HEK293 (cell line): Measurements from ENCODE around the gene KLHL17.

Experiments used
- CTCF ChIA-PET: fragments of 350-600 bp; formaldehyde crosslinking; extraction: SDS; loops from one replicate; lab custom pipeline; 2021; ENCODE audit warnings: antibody characterized with exemption; lab: Yijun Ruan, JAX
- POLR2A ChIA-PET: fragments of 300-600 bp; formaldehyde crosslinking; extraction: SDS; loops from one replicate; lab custom pipeline; 2020; ENCODE audit warnings: antibody characterized with exemption, inconsistent platforms; lab: Yijun Ruan, JAX
- H3K27ac ChIP-seq: fragments of 200-500 bp; sonication (Bioruptor generic); 2 replicates; pipeline ENCODE4 v1.5.1; 2014; ENCODE audit warnings: low read depth, low read length, control low read depth, inconsistent platforms; ENCODE audit errors: extremely low read depth
- H3K36me3 ChIP-seq, 2 experiments: fragments of 200-500 bp in 1 of 2; sonication (Bioruptor generic) in 1 of 2; 1 replicate in 1 of 2; 2 replicates in 1 of 2; pipeline ENCODE4 v1.5.1; 2014 to 2017; ENCODE audit warnings: inconsistent platforms in 2 of 2, low read length in 2 of 2; ENCODE audit not compliant: control insufficient read depth in 2 of 2, insufficient read depth in 1 of 2
- H3K4me1 ChIP-seq: fragments of 200-500 bp; sonication (Bioruptor generic); 2 replicates; pipeline ENCODE4 v1.5.1; 2014; ENCODE audit warnings: mild to moderate bottlenecking, low read length, inconsistent platforms; ENCODE audit not compliant: control insufficient read depth, insufficient read depth
- H3K4me3 ChIP-seq: 2 replicates; pipeline ENCODE4 v1.5.1; 2011; ENCODE audit warnings: low read depth, mild to moderate bottlenecking, control low read depth, low read length, moderate library complexity
- H3K9me3 ChIP-seq: fragments of 200-500 bp; sonication (Bioruptor generic); 2 replicates; pipeline ENCODE4 v1.5.1; 2014; ENCODE audit warnings: low read depth, low read length, inconsistent platforms; ENCODE audit not compliant: control insufficient read depth, insufficient read depth
- GLIS2 ChIP-seq: fragments of 450-650 bp; formaldehyde crosslinking; IDR thresholded peaks from 2 replicates; pipeline ENCODE4 v1.5.1; 2016; ENCODE audit warnings: missing biosample characterization, missing genetic modification characterization
- TCF7L2 ChIP-seq: IDR thresholded peaks from 2 replicates; pipeline ENCODE4 v1.6.1; 2011; ENCODE audit warnings: low read depth, mild to moderate bottlenecking, inconsistent platforms, low read length, moderate library complexity, borderline replicate concordance
- ZBTB20 ChIP-seq: fragments of 450-650 bp; formaldehyde crosslinking; IDR thresholded peaks from 2 replicates; pipeline ENCODE4 v1.5.1; 2016; ENCODE audit warnings: missing biosample characterization, missing genetic modification characterization
- ZFP3 ChIP-seq: fragments of 450-650 bp; formaldehyde crosslinking; IDR thresholded peaks from 2 replicates; pipeline ENCODE4 v1.5.1; 2016; ENCODE audit warnings: low read depth, missing biosample characterization, missing genetic modification characterization
- ZNF10 ChIP-seq: fragments of 450-650 bp; formaldehyde crosslinking; IDR thresholded peaks from 2 replicates; pipeline ENCODE4 v1.5.1; 2017; ENCODE audit warnings: missing biosample characterization, missing genetic modification characterization
- ZNF121 ChIP-seq: fragments of 450-650 bp; formaldehyde crosslinking; IDR thresholded peaks from 2 replicates; pipeline ENCODE4 v1.5.1; 2016; ENCODE audit warnings: missing biosample characterization, missing genetic modification characterization
- ZNF16 ChIP-seq: fragments of 450-650 bp; formaldehyde crosslinking; IDR thresholded peaks from 2 replicates; pipeline ENCODE4 v1.5.1; 2016; ENCODE audit warnings: low read depth, missing biosample characterization, missing genetic modification characterization
- ZNF169 ChIP-seq: fragments of 450-650 bp; formaldehyde crosslinking; IDR thresholded peaks from 2 replicates; pipeline ENCODE4 v1.5.1; 2016; ENCODE audit warnings: missing biosample characterization, missing genetic modification characterization
- ZNF184 ChIP-seq: fragments of 450-650 bp; IDR thresholded peaks from 2 replicates; pipeline ENCODE4 v1.5.1; 2018; ENCODE audit warnings: missing biosample characterization, mild to moderate bottlenecking, missing genetic modification characterization
- ZNF521 ChIP-seq: fragments of 450-650 bp; formaldehyde crosslinking; IDR thresholded peaks from 2 replicates; pipeline ENCODE4 v1.5.1; 2017; ENCODE audit warnings: missing biosample characterization, mild to moderate bottlenecking, missing genetic modification characterization
- ZNF596 ChIP-seq: fragments of 450-650 bp; IDR thresholded peaks from 2 replicates; pipeline ENCODE4 v1.5.0; 2018; ENCODE audit warnings: missing biosample characterization, mild to moderate bottlenecking, missing genetic modification characterization, moderate library complexity
- ZNF600 ChIP-seq: fragments of 450-650 bp; formaldehyde crosslinking; IDR thresholded peaks from 2 replicates; pipeline ENCODE4 v1.5.1; 2016; ENCODE audit warnings: missing biosample characterization, missing genetic modification characterization
- ZNF626 ChIP-seq: fragments of 450-650 bp; sonication (Bioruptor Pico); formaldehyde crosslinking; IDR thresholded peaks from 2 replicates; pipeline ENCODE4 v1.5.1; 2018; ENCODE audit warnings: missing biosample characterization, missing genetic modification characterization, inconsistent platforms
- ZNF664 ChIP-seq: fragments of 450-650 bp; formaldehyde crosslinking; IDR thresholded peaks from 2 replicates; pipeline ENCODE4 v1.5.1; 2016; ENCODE audit warnings: missing biosample characterization, missing genetic modification characterization
- TF ChIP-seq, protein P1 (sequence below): fragments of 450-650 bp; formaldehyde crosslinking; IDR thresholded peaks from 2 replicates; pipeline ENCODE4 v1.5.1; 2016; ENCODE audit warnings: missing biosample characterization, missing genetic modification characterization
- TF ChIP-seq, protein P2 (sequence below): fragments of 450-650 bp; formaldehyde crosslinking; IDR thresholded peaks from 2 replicates; pipeline ENCODE4 v1.5.1; 2016; ENCODE audit warnings: missing biosample characterization, missing genetic modification characterization
- TF ChIP-seq, protein P3 (sequence below): fragments of 450-650 bp; formaldehyde crosslinking; IDR thresholded peaks from 2 replicates; pipeline ENCODE4 v1.5.1; 2016; ENCODE audit warnings: missing biosample characterization, missing genetic modification characterization
- TF ChIP-seq, protein P4 (sequence below): fragments of 450-650 bp; formaldehyde crosslinking; IDR thresholded peaks from 2 replicates; pipeline ENCODE4 v1.5.1; 2017; ENCODE audit warnings: missing biosample characterization, missing genetic modification characterization
- TF ChIP-seq, protein P5 (sequence below): fragments of 450-650 bp; formaldehyde crosslinking; IDR thresholded peaks from 2 replicates; pipeline ENCODE4 v1.5.1; 2016; ENCODE audit warnings: missing biosample characterization, missing genetic modification characterization, borderline replicate concordance
- TF ChIP-seq, protein P6 (sequence below): fragments of 450-650 bp; formaldehyde crosslinking; IDR thresholded peaks from 2 replicates; pipeline ENCODE4 v1.5.1; 2016; ENCODE audit warnings: missing biosample characterization, missing genetic modification characterization, borderline replicate concordance

The KLHL17 gene

DNA sequence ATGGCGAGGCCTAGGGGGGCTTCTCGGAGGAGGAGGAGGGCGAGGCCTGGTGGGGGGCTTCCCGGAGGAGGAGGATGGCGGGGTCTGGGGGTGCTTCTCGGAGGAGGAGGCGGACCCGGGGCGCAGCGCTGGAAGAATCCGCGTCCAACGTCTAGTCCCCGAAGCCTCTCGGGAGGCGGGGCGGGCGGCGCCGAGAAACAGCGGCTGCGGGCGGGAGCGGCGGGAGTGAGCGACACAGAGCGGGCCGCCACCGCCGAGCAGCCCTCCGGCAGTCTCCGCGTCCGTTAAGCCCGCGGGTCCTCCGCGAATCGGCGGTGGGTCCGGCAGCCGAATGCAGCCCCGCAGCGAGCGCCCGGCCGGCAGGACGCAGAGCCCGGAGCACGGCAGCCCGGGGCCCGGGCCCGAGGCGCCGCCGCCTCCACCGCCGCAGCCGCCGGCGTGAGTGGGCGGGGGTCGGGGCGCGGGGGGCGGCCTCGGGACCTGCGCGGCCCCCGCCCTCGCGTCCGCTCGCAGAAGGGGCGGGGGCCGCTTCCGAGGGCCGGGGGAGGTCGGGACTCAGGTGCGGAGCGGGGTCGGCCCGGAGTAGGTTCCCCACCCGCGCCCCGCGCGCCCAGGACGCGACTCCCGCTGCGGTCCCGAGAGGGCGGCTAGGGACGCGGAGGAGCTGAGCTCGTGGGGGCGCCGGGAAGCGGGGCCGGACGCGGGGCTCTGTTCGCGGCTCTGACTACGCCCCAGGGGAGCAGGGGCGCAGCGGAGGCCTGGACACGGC, at the start of gene KLHL17:
Gene KLHL17, plus strand, starts transcription at position 222 of the 769 bp plus-strand sequence. Its CDS starts 110 bp downstream, at position 332.
- ChIA-PET CTCF (interaction anchor here (1.3 kb wide), 1 partner anchor 54 kb away, joined by 6 read pairs; no protein-coding TSS in a partner anchor), POLR2A (interaction anchor here (1.5 kb wide), 1 partner anchor 37 kb away, joined by 5 read pairs; no protein-coding TSS in a partner anchor)
- H3K4me1 ChIP-seq = no peaks in the 10 kb centered on the region
- H3K36me3 ChIP-seq = peaks cover 3 to 59% of the 10 kb centered on the region in 2 experiments; a peak in 2 of 3 replicates
- H3K4me3 ChIP-seq = peak within 1 kb of the TSS; percentile 57
- H3K27ac ChIP-seq = peak within 1 kb of the TSS; percentile 64; the same call in 1 of the 2 replicates
- H3K9me3 ChIP-seq = no peaks in the 10 kb centered on the region
- TF ChIP-seq TCF7L2 (no peak), ZNF600 (tag by site-specific recombination) (0 out of 2 replicates have a peak, but pooled peaks have one; percentile 18), ZNF10 (tag by site-specific recombination) (no peak), ZNF521 (no peak), ZNF16 (tag by site-specific recombination) (no peak), ZNF184 (no peak), ZNF664 (no peak), ZNF596 (no peak), ZNF626 (no peak), ZFP3 (tag by site-specific recombination) (no peak), GLIS2 (peak; percentile 55; the same call in 1 of the 2 replicates), ZNF121 (tag by site-specific recombination) (no peak), ZBTB20 (tag by site-specific recombination) (peak; percentile 40; the same call in 1 of the 2 replicates), ZNF169 (tag by site-specific recombination) (no peak)
- TF ChIP-seq, protein P1, sequence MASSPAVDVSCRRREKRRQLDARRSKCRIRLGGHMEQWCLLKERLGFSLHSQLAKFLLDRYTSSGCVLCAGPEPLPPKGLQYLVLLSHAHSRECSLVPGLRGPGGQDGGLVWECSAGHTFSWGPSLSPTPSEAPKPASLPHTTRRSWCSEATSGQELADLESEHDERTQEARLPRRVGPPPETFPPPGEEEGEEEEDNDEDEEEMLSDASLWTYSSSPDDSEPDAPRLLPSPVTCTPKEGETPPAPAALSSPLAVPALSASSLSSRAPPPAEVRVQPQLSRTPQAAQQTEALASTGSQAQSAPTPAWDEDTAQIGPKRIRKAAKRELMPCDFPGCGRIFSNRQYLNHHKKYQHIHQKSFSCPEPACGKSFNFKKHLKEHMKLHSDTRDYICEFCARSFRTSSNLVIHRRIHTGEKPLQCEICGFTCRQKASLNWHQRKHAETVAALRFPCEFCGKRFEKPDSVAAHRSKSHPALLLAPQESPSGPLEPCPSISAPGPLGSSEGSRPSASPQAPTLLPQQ (tag by site-specific recombination) = peak; percentile 69
- TF ChIP-seq, protein P2, sequence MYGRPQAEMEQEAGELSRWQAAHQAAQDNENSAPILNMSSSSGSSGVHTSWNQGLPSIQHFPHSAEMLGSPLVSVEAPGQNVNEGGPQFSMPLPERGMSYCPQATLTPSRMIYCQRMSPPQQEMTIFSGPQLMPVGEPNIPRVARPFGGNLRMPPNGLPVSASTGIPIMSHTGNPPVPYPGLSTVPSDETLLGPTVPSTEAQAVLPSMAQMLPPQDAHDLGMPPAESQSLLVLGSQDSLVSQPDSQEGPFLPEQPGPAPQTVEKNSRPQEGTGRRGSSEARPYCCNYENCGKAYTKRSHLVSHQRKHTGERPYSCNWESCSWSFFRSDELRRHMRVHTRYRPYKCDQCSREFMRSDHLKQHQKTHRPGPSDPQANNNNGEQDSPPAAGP = peak; percentile 45; the same call in 1 of the 2 replicates
- TF ChIP-seq, protein P3, sequence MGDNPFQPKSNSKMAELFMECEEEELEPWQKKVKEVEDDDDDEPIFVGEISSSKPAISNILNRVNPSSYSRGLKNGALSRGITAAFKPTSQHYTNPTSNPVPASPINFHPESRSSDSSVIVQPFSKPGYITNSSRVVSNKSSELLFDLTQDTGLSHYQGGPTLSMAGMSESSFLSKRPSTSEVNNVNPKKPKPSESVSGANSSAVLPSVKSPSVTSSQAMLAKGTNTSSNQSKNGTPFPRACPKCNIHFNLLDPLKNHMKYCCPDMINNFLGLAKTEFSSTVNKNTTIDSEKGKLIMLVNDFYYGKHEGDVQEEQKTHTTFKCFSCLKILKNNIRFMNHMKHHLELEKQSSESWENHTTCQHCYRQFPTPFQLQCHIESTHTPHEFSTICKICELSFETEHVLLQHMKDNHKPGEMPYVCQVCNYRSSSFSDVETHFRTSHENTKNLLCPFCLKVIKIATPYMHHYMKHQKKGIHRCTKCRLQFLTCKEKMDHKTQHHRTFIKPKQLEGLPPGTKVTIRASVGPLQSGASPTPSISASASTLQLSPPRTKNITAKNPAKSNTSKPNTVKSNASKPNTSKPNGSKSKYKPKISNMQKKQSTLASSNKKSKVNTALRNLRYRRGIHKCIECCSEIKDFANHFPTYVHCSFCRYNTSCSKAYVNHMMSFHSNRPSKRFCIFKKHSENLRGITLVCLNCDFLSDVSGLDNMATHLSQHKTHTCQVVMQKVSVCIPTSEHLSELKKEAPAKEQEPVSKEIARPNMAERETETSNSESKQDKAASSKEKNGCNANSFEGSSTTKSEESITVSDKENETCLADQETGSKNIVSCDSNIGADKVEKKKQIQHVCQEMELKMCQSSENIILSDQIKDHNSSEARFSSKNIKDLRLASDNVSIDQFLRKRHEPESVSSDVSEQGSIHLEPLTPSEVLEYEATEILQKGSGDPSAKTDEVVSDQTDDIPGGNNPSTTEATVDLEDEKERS (tag by site-specific recombination) = no peak
- TF ChIP-seq, protein P4, sequence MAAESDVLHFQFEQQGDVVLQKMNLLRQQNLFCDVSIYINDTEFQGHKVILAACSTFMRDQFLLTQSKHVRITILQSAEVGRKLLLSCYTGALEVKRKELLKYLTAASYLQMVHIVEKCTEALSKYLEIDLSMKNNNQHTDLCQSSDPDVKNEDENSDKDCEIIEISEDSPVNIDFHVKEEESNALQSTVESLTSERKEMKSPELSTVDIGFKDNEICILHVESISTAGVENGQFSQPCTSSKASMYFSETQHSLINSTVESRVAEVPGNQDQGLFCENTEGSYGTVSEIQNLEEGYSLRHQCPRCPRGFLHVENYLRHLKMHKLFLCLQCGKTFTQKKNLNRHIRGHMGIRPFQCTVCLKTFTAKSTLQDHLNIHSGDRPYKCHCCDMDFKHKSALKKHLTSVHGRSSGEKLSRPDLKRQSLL (tag by site-specific recombination) = no peak
- TF ChIP-seq, protein P5, sequence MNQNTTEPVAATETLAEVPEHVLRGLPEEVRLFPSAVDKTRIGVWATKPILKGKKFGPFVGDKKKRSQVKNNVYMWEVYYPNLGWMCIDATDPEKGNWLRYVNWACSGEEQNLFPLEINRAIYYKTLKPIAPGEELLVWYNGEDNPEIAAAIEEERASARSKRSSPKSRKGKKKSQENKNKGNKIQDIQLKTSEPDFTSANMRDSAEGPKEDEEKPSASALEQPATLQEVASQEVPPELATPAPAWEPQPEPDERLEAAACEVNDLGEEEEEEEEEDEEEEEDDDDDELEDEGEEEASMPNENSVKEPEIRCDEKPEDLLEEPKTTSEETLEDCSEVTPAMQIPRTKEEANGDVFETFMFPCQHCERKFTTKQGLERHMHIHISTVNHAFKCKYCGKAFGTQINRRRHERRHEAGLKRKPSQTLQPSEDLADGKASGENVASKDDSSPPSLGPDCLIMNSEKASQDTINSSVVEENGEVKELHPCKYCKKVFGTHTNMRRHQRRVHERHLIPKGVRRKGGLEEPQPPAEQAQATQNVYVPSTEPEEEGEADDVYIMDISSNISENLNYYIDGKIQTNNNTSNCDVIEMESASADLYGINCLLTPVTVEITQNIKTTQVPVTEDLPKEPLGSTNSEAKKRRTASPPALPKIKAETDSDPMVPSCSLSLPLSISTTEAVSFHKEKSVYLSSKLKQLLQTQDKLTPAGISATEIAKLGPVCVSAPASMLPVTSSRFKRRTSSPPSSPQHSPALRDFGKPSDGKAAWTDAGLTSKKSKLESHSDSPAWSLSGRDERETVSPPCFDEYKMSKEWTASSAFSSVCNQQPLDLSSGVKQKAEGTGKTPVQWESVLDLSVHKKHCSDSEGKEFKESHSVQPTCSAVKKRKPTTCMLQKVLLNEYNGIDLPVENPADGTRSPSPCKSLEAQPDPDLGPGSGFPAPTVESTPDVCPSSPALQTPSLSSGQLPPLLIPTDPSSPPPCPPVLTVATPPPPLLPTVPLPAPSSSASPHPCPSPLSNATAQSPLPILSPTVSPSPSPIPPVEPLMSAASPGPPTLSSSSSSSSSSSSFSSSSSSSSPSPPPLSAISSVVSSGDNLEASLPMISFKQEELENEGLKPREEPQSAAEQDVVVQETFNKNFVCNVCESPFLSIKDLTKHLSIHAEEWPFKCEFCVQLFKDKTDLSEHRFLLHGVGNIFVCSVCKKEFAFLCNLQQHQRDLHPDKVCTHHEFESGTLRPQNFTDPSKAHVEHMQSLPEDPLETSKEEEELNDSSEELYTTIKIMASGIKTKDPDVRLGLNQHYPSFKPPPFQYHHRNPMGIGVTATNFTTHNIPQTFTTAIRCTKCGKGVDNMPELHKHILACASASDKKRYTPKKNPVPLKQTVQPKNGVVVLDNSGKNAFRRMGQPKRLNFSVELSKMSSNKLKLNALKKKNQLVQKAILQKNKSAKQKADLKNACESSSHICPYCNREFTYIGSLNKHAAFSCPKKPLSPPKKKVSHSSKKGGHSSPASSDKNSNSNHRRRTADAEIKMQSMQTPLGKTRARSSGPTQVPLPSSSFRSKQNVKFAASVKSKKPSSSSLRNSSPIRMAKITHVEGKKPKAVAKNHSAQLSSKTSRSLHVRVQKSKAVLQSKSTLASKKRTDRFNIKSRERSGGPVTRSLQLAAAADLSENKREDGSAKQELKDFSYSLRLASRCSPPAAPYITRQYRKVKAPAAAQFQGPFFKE (tag by site-specific recombination) = no peak
- TF ChIP-seq, protein P6, sequence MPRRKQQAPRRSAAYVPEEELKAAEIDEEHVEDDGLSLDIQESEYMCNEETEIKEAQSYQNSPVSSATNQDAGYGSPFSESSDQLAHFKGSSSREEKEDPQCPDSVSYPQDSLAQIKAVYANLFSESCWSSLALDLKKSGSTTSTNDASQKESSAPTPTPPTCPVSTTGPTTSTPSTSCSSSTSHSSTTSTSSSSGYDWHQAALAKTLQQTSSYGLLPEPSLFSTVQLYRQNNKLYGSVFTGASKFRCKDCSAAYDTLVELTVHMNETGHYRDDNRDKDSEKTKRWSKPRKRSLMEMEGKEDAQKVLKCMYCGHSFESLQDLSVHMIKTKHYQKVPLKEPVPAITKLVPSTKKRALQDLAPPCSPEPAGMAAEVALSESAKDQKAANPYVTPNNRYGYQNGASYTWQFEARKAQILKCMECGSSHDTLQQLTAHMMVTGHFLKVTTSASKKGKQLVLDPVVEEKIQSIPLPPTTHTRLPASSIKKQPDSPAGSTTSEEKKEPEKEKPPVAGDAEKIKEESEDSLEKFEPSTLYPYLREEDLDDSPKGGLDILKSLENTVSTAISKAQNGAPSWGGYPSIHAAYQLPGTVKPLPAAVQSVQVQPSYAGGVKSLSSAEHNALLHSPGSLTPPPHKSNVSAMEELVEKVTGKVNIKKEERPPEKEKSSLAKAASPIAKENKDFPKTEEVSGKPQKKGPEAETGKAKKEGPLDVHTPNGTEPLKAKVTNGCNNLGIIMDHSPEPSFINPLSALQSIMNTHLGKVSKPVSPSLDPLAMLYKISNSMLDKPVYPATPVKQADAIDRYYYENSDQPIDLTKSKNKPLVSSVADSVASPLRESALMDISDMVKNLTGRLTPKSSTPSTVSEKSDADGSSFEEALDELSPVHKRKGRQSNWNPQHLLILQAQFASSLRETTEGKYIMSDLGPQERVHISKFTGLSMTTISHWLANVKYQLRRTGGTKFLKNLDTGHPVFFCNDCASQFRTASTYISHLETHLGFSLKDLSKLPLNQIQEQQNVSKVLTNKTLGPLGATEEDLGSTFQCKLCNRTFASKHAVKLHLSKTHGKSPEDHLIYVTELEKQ (tag by site-specific recombination) = no peak; the same call in 1 of the 2 replicates
